Subcutaneous adipose tissue (tissue), 4 donors: ENCODE results near the gene HLA-DQB1. TPM values are rescaled to one million over a fixed set of nuclear protein-coding genes. Genes with fewer than 3 reads are reported as not detected.

Experiments
- total RNA-seq, 4 donors: library from RNA; depleted of rRNA; stranded (reverse); fragments of >200 nt; gene quantifications; one replicate each; pipeline ENCODE4 v1.1.0, GENCODE V29; 2016
- TF ChIP-seq, protein P1 (sequence below): fragments of 450-650 bp; IDR thresholded peaks from one replicate; pipeline ENCODE4 v1.5.1; 2016; ENCODE audit warnings: low read depth, mild to moderate bottlenecking, control low read depth, antibody characterized with exemption, moderate library complexity

HLA-DQB1 gene
- total RNA-seq, 4 donors from 2014 or later: 2.8 to 15.8 (median 7.5) TPM

GRCh38 chr6:32689531-32690501 is 23.4 kb upstream of the HLA-DQB1 start:
- TF ChIP-seq, protein P1, sequence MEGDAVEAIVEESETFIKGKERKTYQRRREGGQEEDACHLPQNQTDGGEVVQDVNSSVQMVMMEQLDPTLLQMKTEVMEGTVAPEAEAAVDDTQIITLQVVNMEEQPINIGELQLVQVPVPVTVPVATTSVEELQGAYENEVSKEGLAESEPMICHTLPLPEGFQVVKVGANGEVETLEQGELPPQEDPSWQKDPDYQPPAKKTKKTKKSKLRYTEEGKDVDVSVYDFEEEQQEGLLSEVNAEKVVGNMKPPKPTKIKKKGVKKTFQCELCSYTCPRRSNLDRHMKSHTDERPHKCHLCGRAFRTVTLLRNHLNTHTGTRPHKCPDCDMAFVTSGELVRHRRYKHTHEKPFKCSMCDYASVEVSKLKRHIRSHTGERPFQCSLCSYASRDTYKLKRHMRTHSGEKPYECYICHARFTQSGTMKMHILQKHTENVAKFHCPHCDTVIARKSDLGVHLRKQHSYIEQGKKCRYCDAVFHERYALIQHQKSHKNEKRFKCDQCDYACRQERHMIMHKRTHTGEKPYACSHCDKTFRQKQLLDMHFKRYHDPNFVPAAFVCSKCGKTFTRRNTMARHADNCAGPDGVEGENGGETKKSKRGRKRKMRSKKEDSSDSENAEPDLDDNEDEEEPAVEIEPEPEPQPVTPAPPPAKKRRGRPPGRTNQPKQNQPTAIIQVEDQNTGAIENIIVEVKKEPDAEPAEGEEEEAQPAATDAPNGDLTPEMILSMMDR: no peak

DNA sequence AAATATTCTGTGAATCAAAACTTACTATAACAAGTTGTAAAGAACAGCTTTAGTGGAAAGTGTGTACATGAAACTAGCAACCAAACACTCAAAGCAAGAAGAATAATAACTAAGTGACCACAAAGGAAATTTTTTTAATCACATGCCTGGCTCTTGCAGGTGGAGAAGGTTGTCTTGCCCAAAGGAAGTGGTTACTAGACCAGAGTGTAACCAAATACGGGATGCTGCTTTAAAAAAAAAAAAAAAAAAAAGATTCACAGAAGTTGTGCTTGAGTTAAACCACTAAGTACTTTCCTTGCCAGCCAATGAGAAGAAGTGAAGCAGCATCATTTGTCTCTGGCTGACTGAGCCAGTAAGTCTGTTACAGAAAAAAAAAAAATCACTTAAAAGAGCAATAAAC is 19.1 kb upstream of the HLA-DQB1 start:
- TF ChIP-seq, protein P1: no peak

DNA sequence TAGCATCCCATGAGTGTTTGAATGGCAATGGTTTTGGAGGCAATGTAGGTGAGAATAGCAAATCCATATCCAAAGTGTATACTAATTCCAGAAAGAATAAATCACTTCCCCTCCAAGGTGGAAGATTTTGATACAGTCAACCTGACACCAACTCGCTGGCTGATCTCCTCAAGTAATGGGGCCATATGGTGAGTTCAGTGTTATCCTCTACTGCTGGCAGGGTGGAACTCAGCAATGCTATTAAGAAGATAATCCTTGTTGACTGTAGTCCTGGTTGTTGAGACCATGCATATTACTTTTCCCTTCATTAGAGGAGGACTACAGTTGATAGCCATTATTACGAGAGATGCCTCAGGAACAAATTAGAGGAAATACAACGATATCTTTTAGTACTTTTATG is 17.8 kb upstream of the HLA-DQB1 start:
- TF ChIP-seq, protein P1: no peak

GRCh38 chr6:32680055-32680454 is 13.6 kb upstream of the HLA-DQB1 start:
- TF ChIP-seq, protein P1: no peak

- TF ChIP-seq, protein P1: no peak
Measured at GRCh38 chr6:32679492-32679891, 13.0 kb upstream of the HLA-DQB1 start.

- TF ChIP-seq, protein P1: no peak
Measured at GRCh38 chr6:32669893-32670292, 3.4 kb upstream of the HLA-DQB1 start.

DNA sequence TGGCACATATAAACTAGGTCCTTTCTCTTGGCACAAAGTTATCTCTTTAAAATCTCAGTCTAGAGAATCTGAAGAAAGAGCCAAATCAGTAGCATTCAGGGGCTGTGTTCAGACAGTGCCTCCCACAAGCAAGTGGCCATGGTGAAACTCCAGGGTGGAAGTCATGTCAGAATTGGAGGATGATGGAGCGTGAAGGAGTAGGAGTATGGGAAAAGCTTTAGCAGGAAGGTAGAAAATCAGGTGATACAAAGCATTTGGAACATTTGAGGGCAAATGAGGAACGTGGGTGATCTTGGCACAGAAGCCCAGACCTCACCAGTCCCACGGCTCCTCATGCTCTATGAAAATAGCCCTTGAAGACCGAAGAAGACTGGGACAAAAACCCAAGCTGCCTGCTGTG is 2.8 kb upstream of the HLA-DQB1 start:
- TF ChIP-seq, protein P1: no peak
